GM18858 (cell line): ENCODE measurements around the gene MTCH1.

Source experiments
- ATAC-seq: cut with Tn5 transposase; IDR thresholded peaks from one replicate; pipeline ENCODE4 v1.9.1; 2021; ENCODE audit not compliant: unreplicated experiment

The MTCH1 gene

DNA sequence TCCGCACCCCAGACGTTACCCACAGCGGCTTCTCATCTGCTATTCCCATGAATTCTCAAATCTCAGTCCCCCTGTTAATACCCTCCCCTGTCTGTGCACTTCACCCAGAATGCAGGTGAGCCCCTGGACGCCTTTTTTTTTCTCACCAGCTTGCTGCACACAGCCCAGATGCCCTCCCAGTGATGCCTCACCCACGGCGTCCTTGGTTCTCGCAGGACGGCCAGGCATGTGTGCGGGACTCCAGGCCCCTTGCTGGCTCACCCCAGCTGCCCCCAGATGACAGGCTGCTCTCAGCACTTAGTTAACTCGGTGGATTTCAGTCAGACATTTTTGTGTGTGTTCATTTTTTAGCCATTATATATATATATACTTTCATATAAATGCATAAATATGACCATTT, 56.8 kb downstream of the MTCH1 start:
- no peak for ATAC-seq

DNA sequence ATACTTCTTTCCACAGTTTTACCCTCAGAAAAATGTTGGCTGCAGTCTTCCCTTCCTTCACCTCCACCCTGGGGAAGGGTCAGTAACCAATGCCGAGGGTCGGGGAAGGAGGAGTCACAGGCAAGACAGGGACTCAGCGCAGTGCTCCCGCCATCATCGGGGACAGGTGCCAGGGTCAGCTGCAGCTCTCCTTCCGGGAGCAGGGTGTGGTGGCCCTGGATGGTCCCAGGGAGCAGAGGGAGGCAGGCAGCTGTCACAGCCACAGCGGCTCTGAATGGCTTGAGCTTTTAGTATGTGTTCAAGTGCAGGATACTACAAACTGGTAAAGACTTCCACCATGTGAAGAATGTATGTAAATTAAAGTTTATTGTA, 57.5 kb downstream of the MTCH1 start:
- ATAC-seq, result no peak

DNA sequence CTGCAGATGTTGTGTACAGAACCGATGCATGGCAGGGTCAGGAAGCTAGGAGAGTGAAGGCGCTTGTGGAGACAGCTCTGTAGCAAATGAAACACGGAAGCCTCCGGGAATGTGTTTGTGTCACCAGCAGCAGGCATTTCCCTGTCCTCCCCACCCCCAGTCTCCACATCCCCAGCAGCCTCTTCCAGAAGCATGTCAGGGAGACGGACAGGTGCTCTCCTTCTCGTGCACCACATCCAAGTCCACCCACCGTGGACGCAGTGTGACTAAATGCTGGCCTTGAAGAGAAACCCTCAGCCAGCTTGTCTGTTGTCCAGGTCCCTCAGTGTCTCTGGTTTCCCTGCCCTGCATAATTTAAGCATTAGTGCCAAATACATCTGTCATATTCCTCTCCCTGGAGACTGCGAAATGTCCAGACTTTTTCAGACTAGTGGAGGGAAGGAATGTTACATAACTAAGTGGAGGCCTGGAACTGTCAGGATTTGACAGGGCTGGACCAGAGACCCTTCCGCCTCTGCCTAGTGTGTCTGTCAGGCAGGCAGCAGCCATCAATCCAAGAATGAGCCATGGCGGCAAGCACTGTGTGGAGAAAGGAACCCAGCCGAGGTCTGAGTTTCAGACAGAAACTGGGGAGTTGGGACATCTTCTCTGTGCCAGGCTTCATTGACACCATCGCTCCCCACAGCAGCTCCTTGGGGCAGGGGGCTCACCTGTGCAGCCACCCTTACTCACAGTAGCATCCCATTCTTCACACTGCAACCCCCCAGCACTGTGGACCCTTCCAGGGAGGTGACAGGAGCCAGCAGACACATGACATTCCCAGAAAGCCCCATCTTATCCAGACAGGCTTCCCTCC, 58.1 kb downstream of the MTCH1 start:
- ATAC-seq, result no peak

DNA sequence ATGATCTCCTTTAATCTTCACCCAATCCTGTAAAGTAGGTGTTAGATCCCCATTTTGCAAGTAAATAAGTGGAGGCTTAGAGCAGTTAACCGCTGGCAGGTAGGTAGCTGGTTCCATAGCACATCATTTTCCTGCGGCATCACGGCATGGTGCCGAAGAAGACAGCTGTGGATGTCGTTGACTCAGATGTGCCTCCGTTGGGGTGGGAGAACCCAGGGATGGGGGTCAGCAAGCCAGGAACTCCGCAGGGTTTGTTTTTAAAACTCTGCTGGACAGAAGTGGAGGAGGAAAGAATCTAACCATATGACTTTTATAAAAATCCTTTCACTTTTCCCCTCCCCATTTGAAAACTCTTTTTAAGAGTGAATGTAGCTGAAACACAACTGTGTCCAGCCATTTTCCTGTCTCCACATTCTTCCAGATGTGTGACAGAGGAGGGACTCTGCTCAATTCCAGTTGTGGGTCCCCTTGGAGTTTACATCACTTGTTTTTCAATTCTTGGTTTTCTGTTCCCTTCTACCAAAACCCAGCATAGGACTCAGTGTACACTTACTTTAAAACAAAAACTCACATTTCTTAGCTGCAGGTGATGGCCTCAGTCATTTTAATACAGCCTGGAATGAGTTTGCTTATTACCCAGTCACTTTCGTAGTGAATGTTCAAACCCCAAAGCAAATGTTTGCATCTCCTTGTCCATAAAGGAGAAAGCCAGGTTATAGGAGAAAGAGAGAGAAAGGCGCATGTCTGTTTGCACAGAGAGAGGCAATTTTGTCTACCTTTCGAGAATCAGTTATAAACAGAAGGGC, 59.1 kb downstream of the MTCH1 start:
- ATAC-seq, result no peak

DNA sequence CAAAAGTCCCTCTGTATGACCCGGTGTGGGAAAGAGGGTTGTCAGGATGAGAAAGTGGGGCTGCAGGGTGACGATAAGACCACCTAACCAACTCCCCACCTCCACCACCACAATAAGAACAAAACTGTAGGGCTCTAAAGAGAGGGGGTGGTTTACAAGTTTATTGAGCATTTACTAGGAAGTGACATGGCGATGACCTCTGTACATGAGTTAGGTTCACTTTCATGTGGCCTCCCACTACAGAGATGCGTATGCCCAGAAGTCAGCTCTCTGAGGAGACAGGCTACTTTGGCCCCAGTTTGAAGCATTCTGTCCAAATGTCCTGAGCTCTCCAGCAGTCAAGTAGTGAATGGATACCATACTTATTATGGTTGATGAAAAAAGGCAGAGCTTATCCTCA, 60.2 kb downstream of the MTCH1 start:
- no peak for ATAC-seq

DNA sequence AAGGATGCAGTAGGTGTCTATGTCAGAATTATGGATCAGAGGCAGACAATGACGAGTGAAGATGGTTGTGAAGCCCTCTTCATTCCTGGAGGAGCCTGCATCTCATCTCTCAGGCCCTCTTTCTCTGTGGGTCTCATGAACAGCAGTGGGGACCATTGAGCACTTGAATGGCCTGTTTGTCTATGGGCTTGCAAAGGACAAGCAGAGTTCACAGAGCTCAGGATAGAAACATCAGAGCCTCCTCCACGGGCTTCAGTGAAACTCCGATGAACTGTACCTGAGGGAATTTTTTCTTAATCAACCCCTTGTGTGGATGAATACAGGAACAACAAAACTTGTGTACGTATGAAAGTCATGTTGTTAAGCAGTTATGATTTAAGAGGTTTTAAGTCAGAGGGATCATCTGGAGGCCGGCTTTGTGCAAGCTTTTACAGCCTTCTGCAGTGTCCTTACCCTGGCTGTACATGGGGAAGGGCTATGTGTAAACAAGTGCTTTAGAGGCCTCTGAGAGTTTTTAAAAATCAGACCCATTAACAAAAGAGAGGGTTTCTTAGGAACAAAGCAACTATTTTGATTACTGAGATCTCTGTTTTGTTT, 61.1 kb downstream of the MTCH1 start:
- no peak for ATAC-seq

DNA sequence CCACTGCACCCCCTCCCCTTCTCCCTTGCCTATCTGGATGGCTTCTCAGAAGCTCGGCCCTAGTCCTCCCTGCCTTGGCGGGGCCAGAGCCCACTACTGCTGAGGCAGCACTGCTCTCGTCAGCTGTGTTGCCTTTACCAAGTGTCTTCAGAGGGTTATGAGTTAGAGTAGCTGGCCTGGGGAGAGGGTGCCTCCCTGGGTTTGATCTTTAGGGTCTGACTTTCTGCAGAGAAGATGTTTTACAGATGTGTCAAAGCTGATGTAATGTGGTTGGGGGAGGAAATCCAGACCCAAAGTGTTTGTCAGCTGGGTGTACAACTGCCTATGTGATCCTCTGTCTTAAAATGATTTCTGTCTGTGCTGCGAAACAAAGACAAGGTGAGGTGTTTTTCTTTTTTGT, 61.9 kb downstream of the MTCH1 start:
- ATAC-seq, result no peak

DNA sequence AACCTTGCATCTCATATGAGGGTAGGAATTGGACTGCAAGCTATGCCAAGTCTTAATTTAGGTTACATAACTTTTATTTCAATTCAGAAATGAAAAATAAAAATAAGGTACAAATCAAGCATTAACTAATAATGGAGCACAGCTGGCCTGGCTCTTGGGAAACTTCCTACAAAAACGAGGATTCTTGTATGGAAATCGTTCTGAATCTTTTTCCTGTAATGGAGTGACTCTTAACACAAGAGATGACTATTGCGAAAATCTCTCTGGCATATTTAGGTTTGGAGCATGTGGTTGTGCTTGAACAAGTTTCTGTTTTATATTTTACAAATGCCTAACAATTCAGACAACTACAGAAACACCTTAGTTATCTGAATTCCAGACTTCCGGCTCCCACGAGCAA, 65.5 kb downstream of the MTCH1 start:
- no peak for ATAC-seq

DNA sequence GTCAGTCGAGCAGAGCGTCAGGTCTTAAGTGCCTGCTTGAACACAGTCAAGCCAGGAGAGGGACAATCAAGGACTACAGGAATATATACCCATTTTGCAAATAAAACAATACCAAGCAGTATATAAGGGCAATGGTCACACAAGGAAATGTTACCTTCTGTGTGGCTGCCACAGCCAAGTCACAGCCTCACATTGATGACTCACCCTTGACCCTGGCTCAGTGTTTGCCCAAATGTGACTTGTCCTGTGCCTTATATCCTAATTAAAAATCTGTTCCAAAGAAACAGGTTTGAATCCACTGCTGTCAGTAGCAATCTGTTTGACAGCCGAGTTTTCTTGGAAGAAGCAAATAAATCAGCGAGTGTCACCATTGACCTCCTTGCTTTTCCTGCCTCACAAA, 65.9 kb downstream of the MTCH1 start:
- ATAC-seq, result no peak
